Spleen (tissue), 11 donors: ENCODE measurements around the gene SIN3B. TPM values are rescaled to one million over a fixed set of nuclear protein-coding genes. Genes with fewer than 3 reads are reported as not detected.
"Not testable (repeated sequence)": the region's sequence is repeated elsewhere in the genome, so short reads cannot be mapped to it uniquely, and the experiment has no call there.

ENCODE experiments used
- DNase-seq: peaks from one replicate; pipeline ENCODE4 v3.0.0-alpha.2; 2020
- H3K27ac ChIP-seq, 8 donors: fragments of 200-600 bp; sonication (generic) in 7 of 8; 1 replicate in 4 of 8; 2 replicates in 4 of 8; pipeline versions ENCODE4 v1.5.0 to v1.8.0; 2016 to 2021; ENCODE audit warnings: inconsistent platforms in 4 of 8, mild to moderate bottlenecking in 4 of 8, moderate library complexity in 1 of 8
- H3K27me3 ChIP-seq, 7 donors: fragments of 200-600 bp; sonication (generic) in 6 of 7; replicated peaks in 1 of 7; 1 replicate in 4 of 7; 2 replicates in 3 of 7; pipeline versions ENCODE4 v1.5.0 to v1.8.0; 2016 to 2021; ENCODE audit warnings: inconsistent platforms in 3 of 7, mild to moderate bottlenecking in 1 of 7
- H3K36me3 ChIP-seq, 6 donors: fragments of 200-600 bp; sonication (generic) in 5 of 6; 1 replicate in 4 of 6; 2 replicates in 2 of 6; pipeline versions ENCODE4 v1.5.0 to v1.8.0; 2016 to 2021; ENCODE audit warnings: inconsistent platforms in 2 of 6
- H3K4me1 ChIP-seq, 6 donors: fragments of 200-600 bp; sonication (generic) in 5 of 6; 1 replicate in 3 of 6; 2 replicates in 3 of 6; pipeline versions ENCODE4 v1.5.0 to v1.8.0; 2016 to 2021; ENCODE audit warnings: inconsistent platforms in 3 of 6
- H3K4me3 ChIP-seq, 8 donors: fragments of 200-600 bp; sonication (generic) in 7 of 8; 1 replicate in 4 of 8; 2 replicates in 4 of 8; pipeline versions ENCODE4 v1.5.0 to v1.8.0; 2016 to 2021; ENCODE audit warnings: inconsistent platforms in 4 of 8, mild to moderate bottlenecking in 4 of 8, moderate library complexity in 2 of 8
- H3K9me3 ChIP-seq, 8 donors: fragments of 200-600 bp; sonication (generic) in 7 of 8; 1 replicate in 4 of 8; 2 replicates in 4 of 8; pipeline versions ENCODE4 v1.5.0 to v1.8.0; 2016 to 2021; ENCODE audit warnings: inconsistent platforms in 4 of 8
- CTCF ChIP-seq, 11 experiments: fragments of 200-600 bp in 7 of 11; fragments of 450-650 bp in 4 of 11; sonication (generic) in 4 of 11; IDR thresholded peaks in 8 of 11; conservative IDR thresholded peaks in 3 of 11; 1 replicate in 7 of 11; 2 replicates in 4 of 11; pipeline versions ENCODE4 v1.4.0 to v1.8.0; 2016 to 2021; ENCODE audit warnings: antibody characterized with exemption in 11 of 11, inconsistent platforms in 4 of 11, mild to moderate bottlenecking in 1 of 11
- POLR2A ChIP-seq, 3 donors: fragments of 450-650 bp; IDR thresholded peaks; one replicate each; pipeline ENCODE4 v1.5.1; 2017; ENCODE audit warnings: antibody characterized with exemption in 3 of 3, mild to moderate bottlenecking in 1 of 3
- POLR2AphosphoS5 ChIP-seq, 3 donors: sonication (generic); formaldehyde crosslinking; IDR thresholded peaks; one replicate each; pipeline ENCODE4 v1.5.1; 2017; ENCODE audit warnings: antibody characterized with exemption in 3 of 3
- WGBS, 5 donors: extraction: QIAGEN DNeasy Blood & Tissue Kit in 3 of 5; methylation state at CpG; one replicate each; pipeline versions ENCODE4 v1.1.5 to v1.1.7; 2013 to 2018; 5-methylcytosine and 5-hydroxymethylcytosine counted together
- intact Hi-C: fragments of 100-400 bp; cut with DNase I; formaldehyde crosslinking; loops from one replicate; pipeline ENCODE4 v1.15.0; 2023; ENCODE audit warnings: low total_unique reads
- polyA plus RNA-seq, 3 donors: library from polyadenylated mRNA; stranded (reverse); fragments of 200-250 nt; gene quantifications; one replicate each; pipeline ENCODE4 v1.2.1, GENCODE V29; 2013
- total RNA-seq, 7 donors: library from RNA; depleted of rRNA in 3 of 7; stranded (reverse); fragments of >200 nt in 3 of 7; fragmentation: NEBNext Ultra II Directional in 4 of 7; extraction: Animal tissue kit (Norgen Biotek cat#: 25700) in 4 of 7; gene quantifications; one replicate each; pipeline versions ENCODE4 v1.1.0 to v1.2.1, GENCODE V29; 2016 to 2021
- donor health status: healthy with polysubstance abuse.
- donor health status: DM: no; HTN: no; CAD: no; lungs with moderate emphysema.
- donor health status: DM: no; HTN: no; CAD: no.
- donor health status: Bipolar disorder and iron deficiency.
- donor health status: healthy.
- donor health status: DM: no; HTN: no; CAD: no.
- donor health status: DM: yes; HTN: yes; CAD: no.

SIN3B gene
- total and polyA plus RNA-seq, 10 donors: 14.6 to 107 (median 67.6) TPM

GRCh38 chr19:16871871-16872270 is 42.7 kb downstream of the SIN3B start:
- 58 to 82% (median 68%) methylated on average over 7 of the region's 7 CpGs for WGBS, 5 donors
- H3K9me3 ChIP-seq: no peaks in the 10 kb centered on the region
- peak overlapping the region in 5 of 8 donors; percentile 13 to 44 (median 27) for H3K27ac ChIP-seq
- H3K36me3 ChIP-seq: peaks cover 5 to 84% (median 70%) of the 10 kb centered on the region in 6 donors
- no peaks in the 10 kb centered on the region for H3K27me3 ChIP-seq
- peaks cover 0 to 20% (median 6%) of the 10 kb centered on the region in 6 donors for H3K4me1 ChIP-seq
- DNase-seq: no peak
- no peak overlapping the region for H3K4me3 ChIP-seq
- TF ChIP-seq POLR2AphosphoS5 (IDR thresholded peaks at IDR 0.05): peak in 1 of 3 donors; percentile 65
- TF ChIP-seq CTCF (IDR thresholded peaks at IDR 0.05 in 8 of 11, conservative IDR thresholded peaks at IDR 0.05 in 3 of 11): no peak
- intact Hi-C loops: no loop called here

DNA sequence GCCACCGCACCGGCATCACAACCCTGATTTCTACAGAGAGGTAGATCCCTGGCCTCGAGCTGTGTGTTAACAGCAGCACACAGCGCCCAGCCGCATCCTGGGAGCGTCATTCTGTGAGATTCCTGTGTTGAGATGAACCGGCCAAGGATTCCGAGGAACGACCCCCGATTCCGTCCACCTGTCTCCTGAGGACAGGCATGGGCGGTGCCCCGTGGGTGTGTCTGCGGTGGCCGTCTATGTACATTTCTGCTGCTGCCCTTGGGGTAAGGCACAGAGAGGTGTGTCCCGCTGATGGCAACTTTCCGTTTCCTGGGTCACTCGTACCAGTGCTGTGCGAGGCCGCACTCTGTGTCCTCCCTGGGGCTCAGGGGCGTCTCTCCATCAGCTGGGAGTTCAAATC is 43.5 kb downstream of the SIN3B start:
- Histone ChIP-seq H3K4me3 (no peak overlapping the region), H3K36me3 (peaks cover 5 to 84% (median 70%) of the 10 kb centered on the region in 6 donors), H3K4me1 (peaks cover 0 to 22% (median 11%) of the 10 kb centered on the region in 6 donors), H3K27ac (peak overlapping the region in 2 of 8 donors; percentile 23 to 33), H3K27me3 (no peaks in the 10 kb centered on the region), H3K9me3 (no peaks in the 10 kb centered on the region)
- WGBS, 5 donors: 92 to 96% (median 95%) methylated on average over 10 to 21 of the region's 21 CpGs
- DNase-seq: no peak
- intact Hi-C loops: no loop called here
- TF ChIP-seq POLR2AphosphoS5 (IDR thresholded peaks at IDR 0.05) (peak in 1 of 3 donors; percentile 10), CTCF (IDR thresholded peaks at IDR 0.05 in 8 of 11, conservative IDR thresholded peaks at IDR 0.05 in 3 of 11) (no peak)

DNA sequence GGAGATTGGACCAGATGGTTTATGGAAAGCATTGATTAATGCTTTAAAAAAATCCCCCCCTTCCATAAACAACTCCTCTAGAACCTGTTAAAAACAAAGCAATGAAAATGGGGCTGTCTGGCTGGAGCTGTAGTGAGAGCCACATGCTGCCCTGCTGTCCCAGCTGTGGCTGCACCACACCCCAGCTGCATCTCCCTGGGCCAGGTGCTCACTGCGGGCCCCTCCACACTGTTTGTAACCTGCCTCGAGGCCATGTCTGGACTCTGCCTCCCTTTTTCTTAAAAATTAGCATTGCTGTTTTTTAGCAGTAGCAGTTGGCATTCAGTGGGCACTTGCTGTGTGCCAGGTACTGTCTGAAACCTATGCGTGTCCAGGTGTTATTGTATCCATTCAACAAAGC is 44.4 kb downstream of the SIN3B start:
- Histone ChIP-seq H3K9me3 (no peaks in the 10 kb centered on the region), H3K4me3 (no peak overlapping the region), H3K4me1 (peaks cover 0 to 22% (median 11%) of the 10 kb centered on the region in 6 donors), H3K27me3 (no peaks in the 10 kb centered on the region), H3K36me3 (peaks cover 11 to 84% (median 70%) of the 10 kb centered on the region in 6 donors), H3K27ac (peak overlapping the region in 1 of 8 donors; percentile 50)
- 90 to 100% (median 97%) methylated on average over 3 of the region's 3 CpGs for WGBS, 5 donors
- no peak for DNase-seq
- TF ChIP-seq POLR2A (IDR thresholded peaks at IDR 0.05) (no peak), CTCF (IDR thresholded peaks at IDR 0.05 in 8 of 11, conservative IDR thresholded peaks at IDR 0.05 in 3 of 11) (no peak), POLR2AphosphoS5 (IDR thresholded peaks at IDR 0.05) (no peak)
- intact Hi-C loops: no loop called here

DNA sequence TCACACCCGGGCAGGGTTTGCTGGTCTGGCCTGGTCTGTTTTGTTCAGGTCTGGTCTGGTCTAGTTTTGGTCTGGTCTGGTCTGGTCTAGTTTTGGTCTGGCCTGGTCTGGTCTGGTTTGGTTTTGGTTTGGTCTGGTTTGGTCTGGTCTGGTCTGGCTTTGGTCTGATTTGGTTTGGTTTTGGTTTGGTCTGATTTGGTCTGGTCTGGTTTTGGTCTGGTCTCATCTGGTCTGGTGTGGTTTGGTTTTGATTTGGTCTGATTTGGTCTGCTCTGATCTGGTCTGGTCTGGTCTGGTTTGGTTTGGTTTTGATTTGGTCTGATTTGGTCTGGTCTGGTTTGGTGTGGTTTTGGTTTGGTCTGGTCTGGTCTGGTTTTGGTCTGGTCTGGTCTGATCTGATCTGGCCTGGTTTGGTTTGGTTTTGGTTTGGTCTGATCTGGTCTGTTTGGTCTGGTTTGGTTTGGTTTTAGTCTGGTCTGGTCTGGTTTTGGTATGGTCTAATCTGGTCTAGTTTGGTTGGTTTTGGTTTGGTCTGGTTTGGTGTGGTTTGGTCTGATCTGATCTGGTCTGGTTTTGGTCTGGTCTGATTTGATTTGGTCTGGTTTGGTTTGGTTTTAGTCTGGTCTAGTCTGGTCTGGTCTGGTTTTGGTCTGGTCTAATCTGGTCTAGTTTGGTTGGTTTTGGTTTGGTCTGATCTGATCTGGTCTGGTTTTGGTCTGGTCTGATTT is 45.2 kb downstream of the SIN3B start:
- Histone ChIP-seq H3K27ac (peak overlapping the region in 1 of 8 donors; percentile 50), H3K27me3 (no peaks in the 10 kb centered on the region), H3K4me1 (peaks cover 0 to 22% (median 11%) of the 10 kb centered on the region in 6 donors), H3K36me3 (peaks cover 19 to 84% (median 74%) of the 10 kb centered on the region in 6 donors), H3K4me3 (no peak overlapping the region), H3K9me3 (no peaks in the 10 kb centered on the region)
- intact Hi-C loops: no loop called here
- TF ChIP-seq POLR2A (IDR thresholded peaks at IDR 0.05) (no peak), CTCF (IDR thresholded peaks at IDR 0.05 in 8 of 11, conservative IDR thresholded peaks at IDR 0.05 in 3 of 11) (no peak), POLR2AphosphoS5 (IDR thresholded peaks at IDR 0.05) (no peak)
- DNase-seq: no peak
- 90 to 100% (median 94%) methylated on average over 1 of the region's 1 CpG for WGBS, 5 donors

GRCh38 chr19:16874978-16875299 is 45.7 kb downstream of the SIN3B start:
- DNase-seq, intact Hi-C loops, H3K9me3 ChIP-seq, H3K27me3 ChIP-seq, H3K4me3 ChIP-seq: not testable (repeated sequence)
- H3K27ac ChIP-seq: peak overlapping the region in 1 of 8 donors; percentile 50
- H3K36me3 ChIP-seq: peaks cover 19 to 84% (median 73%) of the 10 kb centered on the region in 6 donors
- H3K4me1 ChIP-seq: peaks cover 0 to 22% (median 11%) of the 10 kb centered on the region in 6 donors
